BLaER1 treated with 17β-estradiol and CSF1 and Interleukin-3, amounts not matched to agents 10 nM and 100 nM (cell line): ENCODE results near the gene HOXA10.
A peak's percentile ranks its signal among the peaks of the same experiment; 100 is the strongest.

Source experiments
- H3K27ac ChIP-seq, 11 experiments: shearing (Covaris generic); formaldehyde crosslinking; 2 replicates each; pipeline ENCODE4 v1.8.1; 2022
- H3K27me3 ChIP-seq, 11 experiments: shearing (Covaris generic); formaldehyde crosslinking; 2 replicates each; pipeline ENCODE4 v1.8.1; 2022
- H3K36me3 ChIP-seq, 11 experiments: shearing (Covaris generic); formaldehyde crosslinking; 2 replicates each; pipeline ENCODE4 v1.8.1; 2022
- H3K4me1 ChIP-seq, 10 experiments: shearing (Covaris generic); formaldehyde crosslinking; 2 replicates each; pipeline ENCODE4 v1.8.1; 2022
- H3K4me2 ChIP-seq, 11 experiments: shearing (Covaris generic); formaldehyde crosslinking; 2 replicates each; pipeline ENCODE4 v1.8.1; 2022
- H3K4me3 ChIP-seq, 10 experiments: shearing (Covaris generic); formaldehyde crosslinking; 2 replicates each; pipeline ENCODE4 v1.8.1; 2022
- H3K9ac ChIP-seq, 11 experiments: shearing (Covaris generic); formaldehyde crosslinking; 2 replicates each; pipeline ENCODE4 v1.8.1; 2022
- H3K9me3 ChIP-seq, 11 experiments: shearing (Covaris generic); formaldehyde crosslinking; replicated peaks in 1 of 11; 2 replicates each; pipeline ENCODE4 v1.8.1; 2022
- H4K20me1 ChIP-seq, 11 experiments: shearing (Covaris generic); formaldehyde crosslinking; 2 replicates each; pipeline ENCODE4 v1.8.1; 2022
- Cebpa-rat ChIP-seq, 11 experiments: shearing (Covaris generic); IDR thresholded peaks; 2 replicates each; pipeline ENCODE4 v1.8.1; 2022

HOXA10 gene

GRCh38 chr7:27156508-27156898 lies 17.6 kb downstream of the HOXA10 start, which contains the start of gene HOXA7:
Gene HOXA7 (minus strand): TSS chr7:27156675. CDS start chr7:27156545, 130 bp downstream.
- Histone ChIP-seq H3K4me3 (peak within 1 kb of the TSS in 2 of 10 experiments; percentile 5 to 35; a peak in 3 of 20 replicates), H3K9ac (no peak within 1 kb of the TSS), H4K20me1 (peaks cover 0 to 87% (median 65%) of the 10 kb centered on the region in 11 experiments; a peak in 17 of 22 replicates), H3K9me3 (peaks cover 20 to 48% (median 38%) of the 10 kb centered on the region in 11 experiments), H3K36me3 (no peaks in the 10 kb centered on the region), H3K4me1 (peaks cover 12 to 25% (median 19%) of the 10 kb centered on the region in 10 experiments; a peak in 19 of 20 replicates), H3K27ac (no peak within 1 kb of the TSS), H3K4me2 (no peak within 1 kb of the TSS), H3K27me3 (peaks cover 94 to 100% (median 100%) of the 10 kb centered on the region in 11 experiments)
- TF ChIP-seq Cebpa-rat (IDR thresholded peaks at IDR 0.05), result no peak

GRCh38 chr7:27155816-27156507 lies 18.2 kb downstream of the HOXA10 start:
- Histone ChIP-seq H3K27ac (no peak overlapping the region), H4K20me1 (peaks cover 0 to 91% (median 70%) of the 10 kb centered on the region in 11 experiments; a peak in 17 of 22 replicates), H3K36me3 (no peaks in the 10 kb centered on the region), H3K27me3 (peaks cover 100% of the 10 kb centered on the region in 11 experiments), H3K9ac (no peak overlapping the region), H3K4me2 (no peak overlapping the region), H3K4me1 (peaks cover 18 to 27% (median 24%) of the 10 kb centered on the region in 10 experiments; a peak in 19 of 20 replicates), H3K4me3 (peak overlapping the region in 2 of 10 experiments; percentile 5 to 35; a peak in 3 of 20 replicates), H3K9me3 (peaks cover 20 to 48% (median 38%) of the 10 kb centered on the region in 11 experiments)
- TF ChIP-seq Cebpa-rat (IDR thresholded peaks at IDR 0.05), result no peak

DNA sequence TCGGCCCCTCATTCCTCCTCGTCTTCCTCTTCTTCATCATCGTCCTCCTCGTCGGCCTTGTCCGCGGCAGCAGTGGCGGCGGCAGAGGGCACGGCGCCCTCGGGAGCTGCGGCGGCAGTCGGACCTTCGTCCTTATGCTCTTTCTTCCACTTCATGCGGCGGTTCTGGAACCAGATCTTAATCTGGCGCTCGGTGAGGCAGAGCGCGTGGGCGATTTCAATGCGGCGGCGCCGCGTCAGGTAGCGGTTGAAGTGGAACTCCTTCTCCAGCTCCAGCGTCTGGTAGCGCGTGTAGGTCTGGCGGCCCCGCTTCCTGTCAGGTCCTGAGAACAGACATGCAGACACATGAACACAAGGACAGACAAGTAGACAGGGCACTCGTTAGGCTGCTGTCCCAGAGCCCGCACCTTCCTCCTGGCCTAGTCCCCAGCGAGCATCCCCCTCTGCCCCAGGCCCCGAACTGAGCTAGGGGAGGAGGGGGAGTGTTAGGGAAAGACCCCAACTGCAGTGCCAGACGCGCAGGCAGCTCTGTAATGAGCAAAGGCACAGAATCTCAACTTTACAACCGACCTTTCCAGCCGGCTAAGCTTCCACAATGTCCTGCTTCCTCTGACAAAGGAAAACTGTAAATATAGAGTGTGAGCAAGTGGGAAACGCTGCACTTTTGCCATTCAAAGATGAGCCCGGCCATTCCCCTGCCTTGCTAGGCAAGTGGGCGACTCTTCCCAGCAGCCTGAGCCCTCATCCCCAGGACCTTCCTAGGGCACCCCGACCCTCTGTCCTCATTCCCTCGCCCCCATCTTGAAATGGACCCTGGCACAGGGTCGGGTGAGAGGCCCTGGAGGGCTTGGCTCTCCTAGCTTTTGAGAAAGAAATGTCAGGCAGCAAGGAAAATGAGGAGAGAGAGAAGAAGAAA lies 19.0 kb downstream of the HOXA10 start:
- peaks cover 0 to 87% (median 68%) of the 10 kb centered on the region in 11 experiments; a peak in 17 of 22 replicates for H4K20me1 ChIP-seq
- H3K27ac ChIP-seq, result no peak overlapping the region
- H3K36me3 ChIP-seq, result no peaks in the 10 kb centered on the region
- no peak overlapping the region for H3K4me3 ChIP-seq
- peaks cover 20 to 48% (median 38%) of the 10 kb centered on the region in 11 experiments for H3K9me3 ChIP-seq
- H3K4me2 ChIP-seq, result no peak overlapping the region
- no peak overlapping the region for H3K9ac ChIP-seq
- H3K4me1 ChIP-seq, result peaks cover 11 to 26% (median 23%) of the 10 kb centered on the region in 10 experiments
- no peak for TF ChIP-seq Cebpa-rat (IDR thresholded peaks at IDR 0.05)
- peaks cover 100% of the 10 kb centered on the region in 11 experiments for H3K27me3 ChIP-seq

- Histone ChIP-seq H3K27me3 (peaks cover 100% of the 10 kb centered on the region in 11 experiments), H3K4me3 (no peak overlapping the region), H3K36me3 (no peaks in the 10 kb centered on the region), H3K27ac (no peak overlapping the region), H3K9me3 (peaks cover 20 to 48% (median 38%) of the 10 kb centered on the region in 11 experiments), H4K20me1 (peaks cover 0 to 82% (median 60%) of the 10 kb centered on the region in 11 experiments; a peak in 17 of 22 replicates), H3K9ac (no peak overlapping the region), H3K4me2 (no peak overlapping the region), H3K4me1 (peaks cover 11 to 24% (median 20%) of the 10 kb centered on the region in 10 experiments)
- TF ChIP-seq Cebpa-rat (IDR thresholded peaks at IDR 0.05), result no peak
Observed at GRCh38 chr7:27154369-27154768, 19.8 kb downstream of the HOXA10 start.

DNA sequence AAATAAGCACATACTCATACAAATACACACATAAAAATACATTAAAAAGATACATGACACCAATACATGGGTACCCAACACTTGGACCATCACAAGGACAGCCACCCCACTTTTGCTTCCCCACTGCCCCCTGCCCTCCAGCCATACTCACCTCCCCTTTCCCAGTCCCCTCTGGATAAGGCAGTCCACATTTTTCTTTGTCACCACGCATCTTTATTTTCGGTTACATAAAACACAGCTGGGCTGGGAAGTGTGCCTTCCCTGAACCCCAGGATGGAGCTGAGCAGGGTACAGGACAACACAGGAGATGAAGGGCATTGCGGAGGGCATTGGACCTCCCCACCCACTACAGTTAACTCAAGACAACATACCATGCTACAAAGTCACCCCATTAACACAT lies 20.6 kb downstream of the HOXA10 start:
- Histone ChIP-seq H3K4me2 (no peak overlapping the region), H3K27me3 (peaks cover 100% of the 10 kb centered on the region in 11 experiments), H3K9ac (no peak overlapping the region), H4K20me1 (peaks cover 0 to 75% (median 54%) of the 10 kb centered on the region in 11 experiments; a peak in 16 of 22 replicates), H3K4me1 (peaks cover 11 to 24% (median 20%) of the 10 kb centered on the region in 10 experiments), H3K9me3 (peaks cover 25 to 52% (median 41%) of the 10 kb centered on the region in 11 experiments), H3K36me3 (no peaks in the 10 kb centered on the region), H3K4me3 (no peak overlapping the region), H3K27ac (no peak overlapping the region)
- no peak for TF ChIP-seq Cebpa-rat (IDR thresholded peaks at IDR 0.05)

DNA sequence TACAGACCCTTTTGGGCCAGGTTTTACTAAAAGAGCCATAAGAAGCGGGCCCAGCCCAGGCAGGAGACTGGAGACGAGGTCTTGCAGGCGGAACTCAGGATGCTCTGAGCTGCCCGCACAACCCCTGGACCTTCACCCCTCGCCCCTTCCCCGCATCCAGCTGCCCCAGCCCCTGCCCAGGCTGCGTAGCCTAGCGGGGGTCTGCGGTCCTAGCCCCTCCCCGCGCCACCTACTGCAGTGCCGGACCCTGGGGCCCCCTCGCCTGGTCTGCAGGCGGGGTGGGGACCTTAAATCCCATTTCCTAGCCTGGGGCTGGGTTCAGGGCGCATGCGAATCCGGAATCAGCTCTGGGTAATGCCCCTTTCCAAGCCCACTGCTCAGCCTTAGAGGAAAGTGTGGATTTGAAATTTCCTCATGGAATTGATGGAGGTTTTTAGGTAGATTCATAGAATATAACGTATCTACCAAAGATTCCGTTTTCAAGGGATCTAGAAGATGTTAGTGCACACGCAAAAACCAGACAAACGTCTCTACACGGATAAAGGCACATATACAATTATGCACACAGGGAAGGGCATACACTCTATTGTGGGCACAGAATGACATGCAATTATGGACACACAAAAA lies 21.2 kb downstream of the HOXA10 start:
- Histone ChIP-seq H3K27me3 (peaks cover 100% of the 10 kb centered on the region in 11 experiments), H3K4me1 (peaks cover 11 to 26% (median 20%) of the 10 kb centered on the region in 10 experiments), H4K20me1 (peaks cover 0 to 71% (median 49%) of the 10 kb centered on the region in 11 experiments; a peak in 16 of 22 replicates), H3K9ac (no peak overlapping the region), H3K36me3 (no peaks in the 10 kb centered on the region), H3K4me2 (peak overlapping the region in 6 of 11 experiments; percentile 82 to 95 (median 87); a peak in 7 of 22 replicates), H3K27ac (no peak overlapping the region), H3K4me3 (peak overlapping the region in 3 of 10 experiments; percentile 9 to 52 (median 51); a peak in 1 of 20 replicates), H3K9me3 (peaks cover 31 to 52% (median 46%) of the 10 kb centered on the region in 11 experiments)
- no peak for TF ChIP-seq Cebpa-rat (IDR thresholded peaks at IDR 0.05)

- TF ChIP-seq Cebpa-rat (IDR thresholded peaks at IDR 0.05), result no peak
- no peak within 1 kb of the TSS for H3K9ac ChIP-seq
- peaks cover 11 to 26% (median 20%) of the 10 kb centered on the region in 10 experiments for H3K4me1 ChIP-seq
- peak within 1 kb of the TSS; percentile 40 to 60 (median 52) for H3K4me3 ChIP-seq
- peak within 1 kb of the TSS; percentile 79 to 95 (median 85) for H3K4me2 ChIP-seq
- H3K27me3 ChIP-seq, result peaks cover 100% of the 10 kb centered on the region in 11 experiments
- peaks cover 33 to 52% (median 46%) of the 10 kb centered on the region in 11 experiments for H3K9me3 ChIP-seq
- H3K27ac ChIP-seq, result no peak within 1 kb of the TSS
- no peaks in the 10 kb centered on the region for H3K36me3 ChIP-seq
- H4K20me1 ChIP-seq, result peaks cover 0 to 63% (median 41%) of the 10 kb centered on the region in 11 experiments; a peak in 16 of 22 replicates
Observed at GRCh38 chr7:27151931-27152815, 21.9 kb downstream of the HOXA10 start, which contains the start of gene HOXA3. Gene HOXA3 (minus strand): TSS chr7:27152583. CDS start chr7:27110640, 41,943 bp downstream.
